COR-L47 (cell line): ENCODE measurements around the gene STX18.
"Not testable (repeated sequence)": the region's sequence is repeated elsewhere in the genome, so short reads cannot be mapped to it uniquely, and the experiment has no call there.

Source experiments
- DNase-seq: peaks from one replicate; lab custom pipeline; 2025; lab: John Stamatoyannopoulos, UW

STX18 gene

GRCh38 chr4:4437798-4438470 lies 103.9 kb downstream of the STX18 start:
- no peak for DNase-seq

- DNase-seq: no peak
Observed at GRCh38 chr4:4436244-4436823, 105.5 kb downstream of the STX18 start.

- no peak for DNase-seq
Observed at GRCh38 chr4:4433941-4434340, 107.9 kb downstream of the STX18 start.

- DNase-seq: no peak
Observed at GRCh38 chr4:4432341-4433125, 109.3 kb downstream of the STX18 start.

- DNase-seq: peak; percentile 64
Observed at GRCh38 chr4:4430492-4431195, 111.2 kb downstream of the STX18 start.

- no peak for DNase-seq
Observed at GRCh38 chr4:4428966-4429875, 112.6 kb downstream of the STX18 start.

- DNase-seq: no peak
Observed at GRCh38 chr4:4427886-4428285, 114.0 kb downstream of the STX18 start.

- DNase-seq: no peak
Observed at GRCh38 chr4:4427121-4427870, 114.6 kb downstream of the STX18 start.

- DNase-seq: no peak
Observed at GRCh38 chr4:4426511-4427120, 115.2 kb downstream of the STX18 start.

- DNase-seq: no peak
Observed at GRCh38 chr4:4425696-4426095, 116.2 kb downstream of the STX18 start.

- DNase-seq: no peak
Observed at GRCh38 chr4:4425119-4425690, 116.6 kb downstream of the STX18 start.

GRCh38 chr4:4424499-4425115 lies 117.2 kb downstream of the STX18 start:
- DNase-seq: no peak

GRCh38 chr4:4423706-4424498 lies 117.9 kb downstream of the STX18 start:
- no peak for DNase-seq

GRCh38 chr4:4422856-4423499 lies 118.9 kb downstream of the STX18 start:
- no peak for DNase-seq

GRCh38 chr4:4422117-4422516 lies 119.7 kb downstream of the STX18 start:
- DNase-seq: not testable (repeated sequence)

GRCh38 chr4:4421356-4421755 lies 120.5 kb downstream of the STX18 start:
- no peak for DNase-seq

- no peak for DNase-seq
Observed at GRCh38 chr4:4420421-4420820, 121.4 kb downstream of the STX18 start.

GRCh38 chr4:4419896-4420295 lies 122.0 kb downstream of the STX18 start:
- no peak for DNase-seq
